HG03196 (cell line): Measurements from ENCODE around the gene MARK3.

Source experiments
- ATAC-seq: cut with Tn5 transposase; IDR thresholded peaks from one replicate; pipeline ENCODE4 v1.9.1; 2021; ENCODE audit not compliant: unreplicated experiment

MARK3 gene

GRCh38 chr14:103546652-103547454 is 161.6 kb downstream of the MARK3 start:
- ATAC-seq = no peak

DNA sequence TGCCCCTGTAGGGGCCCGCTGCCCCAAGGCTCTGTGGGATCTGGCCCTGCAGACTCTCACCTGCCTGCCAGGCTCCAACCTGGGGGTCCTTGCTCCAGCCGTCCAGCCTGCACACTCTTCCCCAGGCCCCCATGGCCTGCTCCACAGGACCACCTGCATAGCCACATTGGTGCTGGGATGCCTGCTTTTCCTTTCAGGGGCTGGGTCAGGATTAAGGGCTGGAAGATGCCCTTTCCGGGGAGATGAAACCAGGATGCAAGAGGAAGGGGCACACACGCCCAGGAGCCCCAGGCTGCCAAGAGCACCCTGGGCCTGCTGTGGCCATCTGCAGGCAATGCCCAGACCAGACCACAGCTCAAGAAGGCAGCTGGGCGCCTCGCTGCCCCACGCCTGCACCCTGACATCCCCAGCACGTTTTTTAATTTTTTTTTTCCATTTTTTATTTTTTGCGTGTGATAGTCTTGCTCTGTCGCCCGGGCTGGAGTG is 162.3 kb downstream of the MARK3 start:
- ATAC-seq = no peak

DNA sequence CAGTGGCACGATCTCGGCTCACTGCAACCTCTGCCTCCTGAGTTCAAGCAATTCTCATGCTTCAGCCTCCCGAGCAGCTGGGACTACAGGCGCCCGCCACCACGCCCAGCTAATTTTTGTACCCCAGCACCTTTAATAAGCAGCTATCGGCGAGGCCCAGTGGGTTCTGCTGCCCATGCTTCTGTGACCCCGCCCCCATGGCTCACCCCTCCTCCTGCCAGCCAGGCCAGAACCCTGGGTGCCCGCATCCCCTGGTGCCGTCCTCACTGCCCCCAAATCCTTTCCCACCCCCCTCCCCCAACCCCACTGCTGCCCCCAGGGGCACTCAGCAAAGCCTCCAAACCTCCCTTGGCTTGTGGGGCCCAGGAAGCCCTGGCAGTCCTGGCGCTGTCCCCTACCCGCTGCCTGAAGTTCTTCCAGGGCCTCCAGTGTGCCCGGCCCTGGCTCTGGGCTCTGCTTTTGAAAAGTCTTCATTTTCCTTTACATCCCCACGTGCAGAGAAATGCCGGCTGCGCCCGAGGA is 162.8 kb downstream of the MARK3 start:
- no peak for ATAC-seq

DNA sequence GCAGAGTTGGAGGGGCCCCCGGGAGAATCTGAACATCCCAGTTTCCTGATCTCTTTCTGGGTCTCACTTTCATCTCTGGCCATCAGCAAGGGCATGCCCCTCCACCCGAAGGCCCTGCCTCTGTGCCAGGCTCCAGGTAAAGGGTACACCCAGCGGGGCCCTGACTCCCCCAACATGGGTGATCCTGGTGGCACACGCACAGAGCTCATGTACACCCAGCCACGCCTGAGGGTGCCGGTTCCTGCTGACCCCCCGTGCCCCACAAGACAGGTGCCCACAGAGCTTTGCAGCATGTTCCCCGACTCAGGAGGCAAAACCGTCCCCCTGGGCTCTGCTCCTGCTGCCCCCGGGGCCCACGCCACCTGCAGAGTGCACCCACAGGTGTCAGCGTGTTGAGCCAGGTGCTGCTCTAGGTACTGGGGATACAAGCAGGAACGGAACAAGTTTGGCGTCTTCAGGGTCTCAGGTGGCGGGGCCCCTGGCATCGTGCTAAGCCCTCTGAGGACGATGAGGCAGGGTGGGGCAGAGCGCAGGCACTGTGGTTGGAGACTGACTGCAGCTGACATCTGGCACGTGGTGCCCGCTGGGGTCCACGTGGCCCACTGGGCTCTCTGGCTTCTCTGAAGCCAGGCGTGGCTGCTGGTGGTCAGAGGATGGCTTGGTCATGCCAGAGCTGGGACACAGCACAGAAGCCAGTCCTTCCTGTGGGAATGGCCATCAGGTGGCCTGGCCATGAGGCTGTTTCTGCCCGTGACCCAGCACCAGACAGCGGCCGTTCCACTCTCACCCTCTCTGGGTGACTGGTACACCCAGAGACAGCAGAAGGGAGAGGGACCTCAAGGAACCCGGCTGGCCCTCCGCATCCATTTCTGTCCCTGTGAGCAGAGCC is 163.5 kb downstream of the MARK3 start:
- ATAC-seq = no peak

GRCh38 chr14:103549361-103550311 is 164.4 kb downstream of the MARK3 start:
- no peak for ATAC-seq

DNA sequence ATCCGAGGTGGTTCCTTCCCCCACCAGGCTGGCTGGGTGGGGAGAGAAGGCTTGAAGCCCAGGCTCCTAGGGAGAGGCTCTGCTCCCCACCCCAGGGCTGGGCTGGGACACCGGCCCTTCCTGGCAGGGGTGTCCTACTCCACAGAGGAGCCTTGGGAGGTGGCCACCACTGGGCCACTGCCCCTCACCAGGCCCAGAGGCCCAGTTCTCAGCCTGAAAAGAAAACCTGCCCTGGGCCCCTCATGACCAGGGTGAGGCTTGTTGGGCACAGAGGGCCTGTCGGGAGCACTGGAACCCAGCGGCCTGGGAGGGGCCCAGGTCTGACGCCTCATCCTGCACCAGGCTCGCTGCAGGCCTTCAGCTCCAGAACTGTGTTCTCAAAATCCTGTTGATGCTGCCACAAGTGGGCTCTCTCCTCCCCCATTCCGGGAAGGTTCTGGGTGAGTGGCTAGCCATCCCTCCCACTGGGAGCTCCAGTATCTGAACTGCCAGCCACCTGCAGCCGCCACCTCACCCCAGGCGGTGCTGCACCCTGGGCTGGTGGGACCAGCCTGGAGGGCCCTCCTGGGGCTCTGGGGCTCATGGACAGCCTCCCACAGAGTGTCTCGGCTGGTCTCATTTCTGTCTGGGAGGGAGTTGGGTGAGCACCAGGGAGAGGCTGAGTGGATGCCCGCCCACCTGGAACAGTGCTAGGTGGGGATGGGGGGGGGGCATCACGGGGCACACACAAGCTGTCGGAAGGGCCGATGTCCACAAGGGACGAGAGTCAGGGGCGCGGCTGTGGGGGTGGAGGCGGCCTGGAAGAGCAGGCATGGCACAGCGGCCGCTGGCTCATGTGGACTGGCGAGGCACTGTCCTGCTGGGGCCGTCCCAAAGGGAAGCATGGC is 165.5 kb downstream of the MARK3 start:
- ATAC-seq = no peak

- no peak for ATAC-seq
These were observed 166.1 kb downstream of the MARK3 start for GRCh38 chr14:103551338-103551762.

DNA sequence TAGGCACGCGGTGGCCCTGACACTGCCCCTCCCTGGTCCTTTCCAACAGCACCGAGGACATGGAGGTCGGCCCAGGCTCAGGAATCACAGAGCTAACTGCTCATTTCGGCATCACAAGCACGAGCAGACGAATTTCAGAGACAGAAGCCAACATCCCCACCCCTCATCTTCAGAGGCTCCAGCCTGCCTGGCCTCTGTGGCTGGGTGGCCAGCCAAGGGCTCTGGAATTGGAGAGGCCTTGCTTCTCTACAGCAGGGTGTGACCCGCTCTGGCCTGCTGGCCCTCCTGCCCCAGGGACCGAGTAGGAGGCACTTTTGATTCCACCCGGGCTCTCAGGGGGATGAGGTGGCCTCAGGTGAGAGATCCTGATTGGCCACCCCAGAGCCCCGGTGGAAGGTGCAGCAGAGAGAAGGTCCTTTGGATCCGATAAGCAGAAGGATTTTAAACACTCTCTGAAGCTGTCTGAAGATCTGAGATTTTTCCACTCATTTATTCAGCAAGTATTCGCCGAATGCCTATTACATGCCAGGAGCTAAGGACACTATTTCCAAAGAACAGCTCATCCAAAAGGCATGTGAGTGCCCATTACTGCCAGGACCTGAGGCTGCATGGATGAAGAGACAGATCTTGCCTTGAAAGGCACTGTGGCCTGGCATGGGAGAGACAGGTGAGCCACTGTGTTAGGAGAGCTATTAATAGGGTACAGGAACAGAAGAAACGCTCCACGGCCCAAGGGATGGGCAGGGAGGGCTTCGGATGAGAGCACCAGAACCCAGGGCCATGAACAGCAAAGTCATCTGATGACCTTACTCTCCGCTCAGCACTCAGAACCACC is 167.0 kb downstream of the MARK3 start:
- ATAC-seq = no peak

- no peak for ATAC-seq
These were observed 167.6 kb downstream of the MARK3 start for GRCh38 chr14:103552846-103553210.
